T-helper 1 cell treated with Interleukin-12 subunit alpha and Interleukin-12 subunit beta and Interleukin-4 antibody, amounts not matched to agents 30 μg/mL and 1 μg/mL, for 36 hours (primary cell): ENCODE results near the gene KIF18B.

Experiments used
- H3K27ac Mint-ChIP-seq: one replicate; pipeline ENCODE4 v1.8.0; 2021; ENCODE audit warnings: mild to moderate bottlenecking, mixed read lengths
- H3K27me3 Mint-ChIP-seq: one replicate; pipeline ENCODE4 v1.8.0; 2021; ENCODE audit warnings: low read depth, mixed read lengths
- H3K36me3 Mint-ChIP-seq: one replicate; pipeline ENCODE4 v1.8.0; 2021; ENCODE audit warnings: low read depth, mixed read lengths
- H3K4me1 Mint-ChIP-seq: one replicate; pipeline ENCODE4 v1.8.0; 2021; ENCODE audit warnings: low read depth, mixed read lengths
- H3K4me3 Mint-ChIP-seq: one replicate; pipeline ENCODE4 v1.8.0; 2021; ENCODE audit warnings: mild to moderate bottlenecking, moderate library complexity, mixed read lengths
- H3K9me3 Mint-ChIP-seq: one replicate; pipeline ENCODE4 v1.8.0; 2021; ENCODE audit warnings: mixed read lengths

The KIF18B gene

DNA sequence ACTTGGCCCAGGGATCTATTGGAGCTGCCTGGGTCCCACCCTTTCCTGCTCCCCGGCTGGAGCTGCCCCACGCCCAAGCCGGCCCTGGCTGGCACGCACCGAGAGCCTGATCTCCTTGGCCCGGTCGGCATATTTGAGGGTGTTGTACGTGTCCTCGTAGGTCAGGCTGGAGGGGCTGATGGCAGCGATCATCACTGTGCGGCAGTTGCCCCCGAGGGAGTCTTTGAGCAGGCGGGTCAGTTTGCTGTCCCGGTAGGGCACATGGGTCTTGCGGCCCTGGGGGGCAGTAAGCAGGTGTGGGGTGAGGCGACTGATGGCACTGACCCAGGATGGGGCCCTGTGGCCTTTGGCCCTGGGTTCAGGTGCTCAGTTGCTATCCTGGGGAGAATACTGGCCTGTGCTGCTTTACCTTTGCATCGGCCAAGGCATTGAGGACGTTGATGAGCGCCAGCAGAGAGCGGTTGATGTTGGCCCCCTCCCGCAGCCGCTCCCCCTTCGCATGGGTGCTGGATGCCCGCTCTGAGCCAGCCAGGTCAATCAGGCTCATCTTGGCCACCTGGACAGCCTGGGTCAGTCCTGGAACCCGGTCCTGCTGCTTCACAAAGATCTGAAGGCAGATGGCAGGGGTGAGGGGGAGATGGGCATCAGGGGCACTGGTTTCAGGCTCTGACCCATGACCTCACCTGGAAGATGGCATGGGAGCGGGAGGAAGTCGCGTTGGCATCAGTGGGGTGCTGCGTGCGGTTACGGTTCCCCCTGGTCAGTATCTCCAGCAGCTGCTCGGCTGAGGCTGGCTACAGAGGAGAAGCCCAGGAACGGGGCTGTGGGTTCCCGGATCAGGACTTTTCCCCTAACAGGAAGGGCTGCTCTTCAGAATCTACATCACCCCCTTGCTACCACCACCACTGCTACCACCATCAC is 13.5 kb downstream of the KIF18B start:
- Mint-ChIP-seq H3K4me3 (no peak overlapping the region), H3K4me1 (peaks cover 2% of the 10 kb centered on the region), H3K36me3 (peaks cover 36% of the 10 kb centered on the region), H3K27me3 (no peaks in the 10 kb centered on the region), H3K27ac (no peak overlapping the region), H3K9me3 (no peaks in the 10 kb centered on the region)

DNA sequence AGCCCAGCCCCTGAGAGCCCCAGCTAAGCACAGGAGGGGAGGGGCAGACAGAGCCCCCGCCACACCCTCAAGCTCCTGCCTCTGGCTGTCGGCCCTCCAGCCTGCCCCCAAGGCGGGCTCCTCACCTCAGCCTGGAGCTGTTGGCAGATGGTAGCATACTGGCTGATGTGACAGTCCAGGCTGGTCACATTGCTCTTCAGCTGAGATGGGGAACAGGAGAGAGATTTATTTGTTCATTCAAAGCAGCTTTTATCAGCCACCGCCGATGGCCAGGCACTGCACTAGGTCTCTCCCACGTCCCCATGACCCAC is 14.8 kb downstream of the KIF18B start:
- Mint-ChIP-seq H3K4me3 (no peak overlapping the region), H3K9me3 (no peaks in the 10 kb centered on the region), H3K36me3 (peaks cover 36% of the 10 kb centered on the region), H3K27ac (no peak overlapping the region), H3K27me3 (no peaks in the 10 kb centered on the region), H3K4me1 (peaks cover 2% of the 10 kb centered on the region)

DNA sequence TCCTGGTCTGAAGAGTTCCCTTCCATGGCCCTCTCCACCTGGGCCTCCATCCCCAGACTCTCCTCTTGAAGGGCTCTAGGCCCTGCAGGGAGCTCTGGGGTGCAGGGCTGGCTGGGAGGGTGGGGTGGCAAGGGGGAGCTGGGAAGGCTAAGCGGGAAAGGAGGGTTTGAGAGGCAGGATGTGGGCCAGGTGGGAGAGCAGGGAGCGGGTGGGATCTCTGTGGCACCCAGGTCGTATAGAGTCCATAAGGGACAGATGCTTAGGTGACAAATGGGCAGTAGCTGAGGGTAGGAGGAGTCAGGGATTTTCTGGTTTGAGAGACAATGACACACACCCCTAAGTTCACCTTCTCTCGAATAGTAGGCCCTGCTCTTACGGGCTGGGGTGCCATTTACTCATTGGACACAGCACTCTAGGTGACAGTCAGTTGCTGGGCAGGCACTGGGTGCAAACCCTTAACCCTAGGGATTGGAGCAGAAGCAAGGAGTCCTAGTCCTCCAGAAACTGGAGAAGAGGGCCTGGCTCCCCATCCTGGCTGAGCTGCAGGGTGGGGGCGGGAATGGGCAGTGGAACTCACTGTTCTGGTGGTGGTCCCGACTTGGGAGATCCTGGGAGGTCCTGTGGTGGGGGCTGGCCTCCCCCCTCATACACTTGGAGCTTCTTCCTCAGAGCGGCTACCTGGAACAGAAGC is 15.3 kb downstream of the KIF18B start:
- Mint-ChIP-seq H3K4me1 (no peaks in the 10 kb centered on the region), H3K9me3 (no peaks in the 10 kb centered on the region), H3K27ac (no peak overlapping the region), H3K4me3 (no peak overlapping the region), H3K36me3 (peaks cover 39% of the 10 kb centered on the region), H3K27me3 (no peaks in the 10 kb centered on the region)

DNA sequence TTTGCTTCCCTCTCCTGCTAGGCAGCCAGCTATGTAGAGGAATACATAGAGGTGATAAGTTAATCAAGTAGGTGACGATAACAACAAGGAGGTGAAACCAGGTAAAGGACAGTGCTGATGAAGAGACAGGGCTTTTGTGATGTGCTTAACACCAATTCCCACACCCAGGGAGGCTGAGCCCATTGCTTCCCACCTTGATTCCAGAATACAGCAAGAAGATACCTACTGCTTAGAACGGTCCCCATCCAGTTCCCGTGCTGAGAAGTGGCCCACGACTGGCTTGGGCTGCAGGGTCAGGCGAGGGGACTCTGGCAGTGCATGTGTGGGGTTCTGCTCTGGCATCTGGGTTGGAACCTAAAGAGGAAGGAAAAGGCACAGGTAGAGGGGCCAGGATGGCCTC is 16.2 kb downstream of the KIF18B start:
- no peaks in the 10 kb centered on the region for H3K27me3 Mint-ChIP-seq
- H3K27ac Mint-ChIP-seq: no peak overlapping the region
- H3K9me3 Mint-ChIP-seq: no peaks in the 10 kb centered on the region
- H3K36me3 Mint-ChIP-seq: peaks cover 41% of the 10 kb centered on the region
- peaks cover under 1% of the 10 kb centered on the region for H3K4me1 Mint-ChIP-seq
- H3K4me3 Mint-ChIP-seq: no peak overlapping the region

DNA sequence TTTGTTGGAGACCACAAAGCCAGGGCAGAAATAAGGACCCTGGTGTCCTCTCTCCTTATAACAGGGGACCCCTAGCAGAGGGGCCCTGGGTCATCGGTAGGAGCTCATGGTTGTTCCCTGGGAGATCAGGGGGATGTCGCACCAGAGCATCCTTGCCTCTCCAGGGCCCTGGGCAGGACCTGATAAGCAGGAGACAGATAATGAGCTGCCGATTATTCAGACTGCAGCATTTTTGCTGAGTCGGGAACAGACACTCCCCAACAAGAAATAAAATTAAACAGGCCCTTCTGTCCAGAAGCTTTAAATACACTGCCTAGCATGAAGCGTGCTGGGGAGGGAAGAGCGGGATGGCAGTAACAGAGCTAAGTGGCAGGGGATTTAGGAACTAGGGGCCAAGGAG is 16.9 kb downstream of the KIF18B start:
- Mint-ChIP-seq H3K4me1 (peaks cover 2% of the 10 kb centered on the region), H3K9me3 (no peaks in the 10 kb centered on the region), H3K4me3 (no peak overlapping the region), H3K27me3 (no peaks in the 10 kb centered on the region), H3K36me3 (peaks cover 40% of the 10 kb centered on the region), H3K27ac (no peak overlapping the region)

DNA sequence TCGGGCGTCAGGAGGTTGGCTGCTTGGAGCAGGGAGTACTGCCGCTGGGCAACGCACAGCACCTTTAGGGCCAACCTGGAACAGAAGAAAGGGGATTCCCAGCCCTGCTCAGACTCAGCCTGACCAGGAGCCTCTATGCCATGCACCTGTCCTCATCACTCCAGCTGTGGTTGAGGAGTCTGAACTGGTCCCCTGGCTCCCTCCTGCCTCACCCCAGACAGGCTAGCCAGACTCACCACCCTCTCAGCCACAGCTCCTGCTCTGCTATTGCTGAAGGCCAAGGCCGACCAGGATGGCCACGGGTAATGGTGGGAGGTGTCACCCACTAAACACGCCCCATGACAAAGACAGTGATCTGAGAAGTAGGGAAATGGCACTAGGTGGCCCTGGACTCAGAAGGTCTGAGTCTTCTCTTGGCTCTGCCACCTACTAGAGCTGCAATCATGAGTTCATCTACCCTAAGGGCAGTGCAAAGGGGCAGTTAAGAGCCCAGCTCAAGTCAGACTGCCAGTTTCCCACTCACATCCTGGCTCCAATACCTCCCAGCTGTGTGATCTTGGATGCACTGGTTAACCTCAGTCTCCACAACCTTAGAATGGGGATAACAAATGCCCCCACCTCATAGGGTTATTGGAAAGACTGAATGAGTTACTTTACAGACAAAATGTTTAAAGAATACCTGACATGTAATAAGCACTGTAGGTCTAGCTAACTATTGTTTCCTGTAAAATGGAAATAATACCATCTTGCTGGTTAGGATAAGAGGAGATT is 18.4 kb downstream of the KIF18B start:
- no peaks in the 10 kb centered on the region for H3K27me3 Mint-ChIP-seq
- no peak overlapping the region for H3K27ac Mint-ChIP-seq
- peaks cover 2% of the 10 kb centered on the region for H3K4me1 Mint-ChIP-seq
- no peak overlapping the region for H3K4me3 Mint-ChIP-seq
- H3K36me3 Mint-ChIP-seq: peaks cover 37% of the 10 kb centered on the region
- no peaks in the 10 kb centered on the region for H3K9me3 Mint-ChIP-seq

DNA sequence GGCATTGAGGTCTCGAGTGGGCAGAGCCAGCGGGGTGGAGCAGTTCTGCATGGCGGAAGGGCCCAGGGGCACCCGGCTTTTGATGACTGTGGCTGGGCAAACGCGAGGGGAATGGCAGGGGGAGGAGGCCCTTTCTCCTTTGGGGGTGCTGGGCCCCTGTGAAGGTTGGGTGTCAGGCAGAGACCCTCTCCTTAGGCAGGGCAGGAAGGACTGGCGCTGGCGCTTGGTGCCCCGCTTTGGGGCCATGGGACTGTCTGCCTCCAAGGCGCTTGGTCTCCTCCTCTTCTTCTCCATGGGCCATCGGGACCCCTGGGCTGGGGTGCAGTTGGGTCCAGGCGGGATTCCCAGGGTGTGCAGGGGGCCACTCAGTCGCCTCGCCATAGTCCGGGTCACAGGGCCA is 19.4 kb downstream of the KIF18B start:
- Mint-ChIP-seq H3K4me1 (peaks cover 2% of the 10 kb centered on the region), H3K9me3 (no peaks in the 10 kb centered on the region), H3K36me3 (peaks cover 37% of the 10 kb centered on the region), H3K27ac (no peak overlapping the region), H3K4me3 (no peak overlapping the region), H3K27me3 (no peaks in the 10 kb centered on the region)

DNA sequence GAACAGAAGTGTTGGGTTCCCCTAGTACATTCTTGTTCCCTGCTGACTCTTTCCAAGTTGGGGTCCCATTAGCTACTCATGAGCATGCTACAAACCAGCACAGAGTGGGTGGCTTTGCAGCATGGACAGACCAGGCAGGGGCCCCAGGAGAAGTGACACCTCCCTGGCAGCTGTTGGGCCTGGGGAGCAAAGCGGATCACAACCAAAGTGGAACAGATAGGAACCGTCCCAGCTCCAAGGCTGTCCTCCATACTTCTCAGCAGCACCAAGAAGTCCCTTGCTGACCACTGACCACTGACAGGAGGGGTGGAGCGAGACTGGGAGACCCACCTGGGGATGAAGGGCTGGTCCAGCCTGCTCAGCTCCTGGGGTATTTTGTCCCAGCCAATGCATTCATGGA is 19.9 kb downstream of the KIF18B start:
- H3K4me1 Mint-ChIP-seq: peaks cover 2% of the 10 kb centered on the region
- H3K4me3 Mint-ChIP-seq: no peak overlapping the region
- H3K36me3 Mint-ChIP-seq: peaks cover 37% of the 10 kb centered on the region
- no peaks in the 10 kb centered on the region for H3K27me3 Mint-ChIP-seq
- no peak overlapping the region for H3K27ac Mint-ChIP-seq
- no peaks in the 10 kb centered on the region for H3K9me3 Mint-ChIP-seq

DNA sequence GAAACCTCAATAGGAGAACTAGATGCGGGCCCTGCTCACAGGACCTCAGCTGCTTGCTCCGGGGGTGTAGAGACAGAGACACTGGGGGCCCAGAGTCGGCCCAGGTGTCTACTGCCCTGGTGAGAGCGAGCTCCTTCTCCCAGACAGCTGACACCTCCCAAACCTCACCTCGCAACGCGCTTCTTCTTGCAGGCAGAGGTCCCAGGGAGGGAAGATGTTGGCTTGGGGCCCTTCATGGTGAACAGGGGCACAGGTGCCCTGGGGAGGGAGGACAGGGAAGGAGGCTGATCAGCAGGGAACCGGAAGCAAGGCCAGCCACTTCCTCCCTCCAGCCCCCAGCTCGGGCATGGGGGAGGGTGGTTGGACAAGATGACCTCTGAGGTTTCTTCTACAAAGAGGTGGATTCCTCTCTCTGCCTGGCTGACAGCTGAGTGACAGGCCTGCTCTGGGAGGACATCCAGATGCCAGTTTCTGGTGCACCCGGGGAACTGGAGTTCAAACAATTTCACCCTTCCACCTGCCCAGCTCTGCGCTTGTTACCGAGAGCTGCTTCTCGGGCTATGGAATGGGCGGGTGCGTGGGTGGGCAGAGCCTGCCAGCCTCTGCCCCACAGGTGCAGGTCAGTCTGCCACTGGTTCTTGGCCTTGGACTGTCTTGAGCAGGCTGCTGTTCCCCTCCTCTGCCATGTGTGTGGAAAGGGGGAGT is 20.6 kb downstream of the KIF18B start:
- Mint-ChIP-seq H3K27ac (no peak overlapping the region), H3K36me3 (peaks cover 37% of the 10 kb centered on the region), H3K4me3 (no peak overlapping the region), H3K27me3 (no peaks in the 10 kb centered on the region), H3K4me1 (peaks cover 2% of the 10 kb centered on the region), H3K9me3 (no peaks in the 10 kb centered on the region)

DNA sequence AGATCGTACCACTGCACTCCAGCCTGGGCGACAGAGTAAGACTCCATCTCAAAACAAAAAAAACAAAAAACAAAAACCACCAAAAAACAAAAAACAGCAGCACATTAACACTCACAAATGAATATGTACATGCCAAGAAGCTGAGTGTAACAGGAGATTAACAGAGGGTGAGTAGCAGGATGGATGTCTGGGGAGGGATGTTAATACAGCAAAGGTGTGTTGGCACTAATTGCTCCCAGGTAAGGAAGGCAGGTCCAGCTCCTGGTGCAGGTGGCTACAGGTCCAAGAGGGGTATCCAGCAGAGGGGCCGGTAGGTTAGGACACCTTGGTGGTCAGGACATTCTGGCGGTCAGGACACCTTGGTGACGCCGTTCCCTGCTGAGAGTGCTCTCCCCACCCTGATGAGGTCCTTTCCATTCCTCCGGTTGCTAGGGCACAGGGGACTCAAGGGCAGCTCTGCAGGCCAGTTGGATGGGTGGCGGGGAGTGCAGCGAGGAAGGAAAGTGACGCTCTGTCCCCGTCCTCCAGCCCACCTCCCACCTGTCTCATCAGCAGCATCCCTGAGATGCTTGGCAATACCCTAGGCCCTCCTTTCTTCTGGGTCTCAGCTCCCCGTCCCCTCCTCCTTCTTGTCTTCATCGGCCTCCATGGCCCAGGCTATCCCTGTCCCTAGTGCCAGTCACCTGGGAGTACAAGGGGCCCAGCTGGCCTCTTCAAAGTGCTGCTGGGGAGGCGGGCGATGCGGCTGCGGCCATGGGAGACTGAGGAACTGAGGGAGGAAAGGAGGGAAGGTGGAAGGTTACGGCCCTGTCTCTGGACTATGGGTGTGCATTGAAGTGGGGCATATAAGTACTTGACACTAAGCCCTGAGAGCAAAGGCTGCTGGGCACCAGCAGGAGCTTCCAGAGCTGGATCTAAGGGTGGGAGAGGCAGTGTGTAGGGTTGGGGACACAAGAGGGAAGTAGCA is 21.6 kb downstream of the KIF18B start:
- H3K27me3 Mint-ChIP-seq: peaks cover 6% of the 10 kb centered on the region
- peaks cover 2% of the 10 kb centered on the region for H3K4me1 Mint-ChIP-seq
- H3K36me3 Mint-ChIP-seq: peaks cover 27% of the 10 kb centered on the region
- no peak overlapping the region for H3K27ac Mint-ChIP-seq
- no peak overlapping the region for H3K4me3 Mint-ChIP-seq
- H3K9me3 Mint-ChIP-seq: no peaks in the 10 kb centered on the region

DNA sequence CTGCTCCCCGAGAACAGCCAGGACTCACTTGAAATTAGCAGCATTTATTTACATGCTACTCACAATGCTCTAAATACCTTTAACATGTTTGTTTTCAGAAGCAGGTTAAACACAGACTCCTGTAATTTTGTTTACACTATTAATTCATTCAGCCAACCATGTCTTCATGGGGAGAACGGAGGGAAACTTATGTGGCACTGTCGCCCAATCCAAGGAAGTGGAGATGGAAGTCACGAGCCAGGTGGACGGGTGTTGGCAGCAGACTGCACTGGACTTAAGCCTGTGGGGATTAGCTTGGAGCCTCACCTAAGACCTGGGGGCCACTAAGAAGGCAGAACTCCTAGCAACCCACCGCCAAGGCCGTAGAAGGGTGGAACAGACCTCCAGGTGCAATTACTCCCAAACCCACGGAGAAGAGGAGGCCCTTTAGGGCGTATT is 23.4 kb downstream of the KIF18B start:
- Mint-ChIP-seq H3K4me3 (no peak overlapping the region), H3K4me1 (peaks cover 9% of the 10 kb centered on the region), H3K36me3 (peaks cover 13% of the 10 kb centered on the region), H3K27ac (no peak overlapping the region), H3K9me3 (no peaks in the 10 kb centered on the region), H3K27me3 (peaks cover 20% of the 10 kb centered on the region)

DNA sequence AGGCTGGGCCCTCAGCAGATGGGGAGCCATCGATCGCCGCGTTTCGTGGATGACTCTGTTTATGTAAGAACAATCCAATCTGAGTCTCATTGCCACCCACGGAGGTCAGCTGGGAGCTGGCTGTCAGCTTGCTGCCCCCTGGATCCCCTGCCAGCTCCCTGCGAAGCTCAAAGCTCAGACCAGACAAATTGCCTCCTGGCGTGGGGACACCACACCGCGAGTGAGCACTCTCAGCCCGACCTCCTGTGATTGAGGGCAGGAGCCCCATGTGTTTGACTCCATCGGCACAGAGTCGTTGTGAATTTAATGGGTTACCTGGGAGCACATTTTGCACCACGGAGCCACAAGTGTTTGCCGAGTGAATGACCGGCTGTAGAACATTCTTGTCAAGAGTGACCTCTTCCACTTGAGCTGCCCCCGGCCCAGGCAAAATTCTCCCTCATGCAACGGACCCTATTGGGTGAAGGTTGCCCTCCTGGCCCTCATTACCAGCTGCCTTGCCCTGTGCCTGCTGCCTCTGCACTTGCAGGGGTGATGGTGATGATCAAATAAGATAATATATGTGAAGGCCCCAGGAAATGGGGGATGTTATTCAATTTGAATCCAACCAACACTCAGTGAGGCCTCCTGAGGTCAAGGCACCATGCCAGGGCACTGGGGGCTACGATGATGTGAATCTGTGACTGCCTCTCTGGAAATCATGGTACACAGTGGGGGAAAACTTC is 24.7 kb downstream of the KIF18B start:
- Mint-ChIP-seq H3K4me1 (peaks cover 9% of the 10 kb centered on the region), H3K4me3 (no peak overlapping the region), H3K9me3 (no peaks in the 10 kb centered on the region), H3K27me3 (peaks cover 22% of the 10 kb centered on the region), H3K36me3 (peaks cover 11% of the 10 kb centered on the region), H3K27ac (no peak overlapping the region)

DNA sequence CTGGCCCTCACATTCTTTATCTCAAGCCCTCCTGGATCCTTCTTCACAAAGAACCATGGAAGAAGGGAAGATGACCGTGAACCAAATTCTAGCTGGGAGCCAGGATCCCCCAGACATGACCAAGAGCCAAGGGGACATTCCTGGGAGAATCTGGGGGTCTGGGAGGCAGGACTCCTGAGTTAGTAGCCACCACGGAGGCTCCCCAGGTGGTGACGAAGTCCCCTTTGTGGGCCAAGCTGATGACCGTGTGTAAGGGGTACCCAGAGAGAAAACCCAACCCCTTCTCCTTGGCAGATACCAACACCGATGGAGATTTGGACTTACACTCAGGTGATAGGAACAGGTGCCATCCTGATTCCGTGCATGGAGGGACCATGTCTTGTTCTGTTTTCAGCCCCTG is 25.4 kb downstream of the KIF18B start:
- H3K4me3 Mint-ChIP-seq: no peak overlapping the region
- peaks cover 22% of the 10 kb centered on the region for H3K27me3 Mint-ChIP-seq
- peaks cover 7% of the 10 kb centered on the region for H3K36me3 Mint-ChIP-seq
- peaks cover 9% of the 10 kb centered on the region for H3K4me1 Mint-ChIP-seq
- no peak overlapping the region for H3K27ac Mint-ChIP-seq
- H3K9me3 Mint-ChIP-seq: no peaks in the 10 kb centered on the region
